H1 (cell line): ENCODE results near the gene DBH. TPM values are rescaled to one million over a fixed set of nuclear protein-coding genes. Genes with fewer than 3 reads are reported as not detected.

Experiments used
- CTCF ChIA-PET: fragments of 300-600 bp; sonication (Branson Sonifier 250); formaldehyde crosslinking; loops from one replicate; lab custom pipeline; 2021; ENCODE audit not compliant: partially characterized antibody; lab: Charles Lee
- POLR2A ChIA-PET: fragments of 300-600 bp; sonication (Branson Sonifier 250); formaldehyde crosslinking; loops from one replicate; lab custom pipeline; 2021; ENCODE audit warnings: inconsistent platforms; ENCODE audit not compliant: partially characterized antibody; lab: Charles Lee
- DNase-seq, 2 experiments: peaks; one replicate each; pipeline versions ENCODE4 v3.0.0 to v3.0.0-alpha.2; 2010 to 2022; ENCODE audit warnings: low spot score in 2 of 2, low read depth in 1 of 2, mixed read lengths in 1 of 2
- FAIRE-seq: peaks from 2 replicates; lab custom pipeline; 2011; peaks lifted over from hg19 to GRCh38; lab: Jason Lieb, UNC
- H2AFZ ChIP-seq: 2 replicates; pipeline ENCODE4 v1.8.1; 2012; ENCODE audit warnings: low read length, inconsistent platforms
- H2AK5ac ChIP-seq: 2 replicates; pipeline ENCODE4 v1.6.1; 2013; ENCODE audit warnings: low read depth, low read length
- H2BK120ac ChIP-seq: replicated peaks from 2 replicates; pipeline ENCODE3; 2013; ENCODE audit warnings: low read depth, low read length, inconsistent platforms
- H2BK12ac ChIP-seq: 2 replicates; pipeline ENCODE4 v1.6.1; 2013; ENCODE audit warnings: low read depth, low read length
- H2BK15ac ChIP-seq: 2 replicates; pipeline ENCODE4 v1.6.1; 2013; ENCODE audit warnings: low read length
- H2BK20ac ChIP-seq: 2 replicates; pipeline ENCODE4 v1.6.1; 2013; ENCODE audit warnings: low read length
- H2BK5ac ChIP-seq: 2 replicates; pipeline ENCODE4 v1.6.1; 2013; ENCODE audit warnings: low read depth, low read length
- H3K14ac ChIP-seq: 2 replicates; pipeline ENCODE4 v1.6.1; 2013; ENCODE audit warnings: inconsistent platforms; ENCODE audit not compliant: insufficient read length
- H3K18ac ChIP-seq: 2 replicates; pipeline ENCODE4 v1.6.1; 2013; ENCODE audit warnings: low read length; ENCODE audit errors: extremely low read depth
- H3K23ac ChIP-seq: 2 replicates; pipeline ENCODE4 v1.6.1; 2013; ENCODE audit warnings: inconsistent platforms; ENCODE audit not compliant: insufficient read length
- H3K23me2 ChIP-seq: 2 replicates; pipeline ENCODE4 v1.6.1; 2013; ENCODE audit warnings: low read depth, low read length
- H3K27ac ChIP-seq: 2 replicates; pipeline ENCODE4 v1.6.1; 2011; ENCODE audit warnings: low read depth, low read length, inconsistent platforms
- H3K27me3 ChIP-seq, 4 experiments: replicated peaks in 1 of 4; 1 replicate in 1 of 4; 2 replicates in 3 of 4; pipeline versions ENCODE4 v1.6.1 to v1.8.1; 2011 to 2013; ENCODE audit warnings: low read length in 3 of 4, mild to moderate bottlenecking in 3 of 4, inconsistent platforms in 2 of 4, mixed read lengths in 2 of 4, moderate library complexity in 1 of 4; ENCODE audit not compliant: control insufficient read depth in 3 of 4, insufficient read depth in 3 of 4; ENCODE audit errors: extremely low read depth in 1 of 4
- H3K36me3 ChIP-seq, 4 experiments: 2 replicates each; pipeline versions ENCODE4 v1.6.1 to v1.8.1; 2011 to 2013; ENCODE audit warnings: mild to moderate bottlenecking in 4 of 4, low read length in 3 of 4, moderate library complexity in 2 of 4, control low read depth in 1 of 4, inconsistent platforms in 1 of 4; ENCODE audit not compliant: insufficient read depth in 4 of 4, control insufficient read depth in 2 of 4
- H3K4ac ChIP-seq: replicated peaks from 2 replicates; pipeline ENCODE3; 2013; ENCODE audit warnings: low read length, low read depth, mixed read lengths, inconsistent platforms; ENCODE audit not compliant: insufficient read length
- H3K4me1 ChIP-seq, 4 experiments: replicated peaks in 1 of 4; 1 replicate in 1 of 4; 2 replicates in 3 of 4; pipeline versions ENCODE4 v1.6.1 to v1.8.1; 2011 to 2013; ENCODE audit warnings: low read length in 3 of 4, inconsistent platforms in 2 of 4, mixed read lengths in 1 of 4; ENCODE audit not compliant: insufficient read depth in 4 of 4, control insufficient read depth in 3 of 4
- H3K4me2 ChIP-seq, 2 experiments: 2 replicates each; pipeline versions ENCODE4 v1.6.1 to v1.8.1; 2011 to 2013; ENCODE audit warnings: low read depth in 2 of 2, low read length in 2 of 2, control low read depth in 1 of 2, inconsistent platforms in 1 of 2, mild to moderate bottlenecking in 1 of 2; ENCODE audit not compliant: insufficient read depth in 1 of 2
- H3K4me3 ChIP-seq, 4 experiments: fragments of 200-600, 300-600 bp in 1 of 4; sonication (generic), shearing (Covaris generic), sonication (Bioruptor Twin) in 1 of 4; 2 replicates each; pipeline versions ENCODE4 v1.5.1 to v1.8.1; 2011 to 2016; ENCODE audit warnings: low read length in 4 of 4, low read depth in 3 of 4, control low read depth in 2 of 4, inconsistent platforms in 2 of 4, mild to moderate bottlenecking in 2 of 4, mixed read lengths in 1 of 4, moderate library complexity in 1 of 4; ENCODE audit not compliant: insufficient read depth in 2 of 4; ENCODE audit errors: extremely low read depth in 1 of 4
- H3K56ac ChIP-seq: replicated peaks from 2 replicates; pipeline ENCODE3; 2013; ENCODE audit warnings: low read depth, mild to moderate bottlenecking, mixed read lengths, low read length, inconsistent platforms; ENCODE audit not compliant: insufficient read length
- H3K79me1 ChIP-seq: 2 replicates; pipeline ENCODE4 v1.6.1; 2013; ENCODE audit warnings: low read depth, low read length, control low read depth
- H3K79me2 ChIP-seq, 2 experiments: 2 replicates each; pipeline versions ENCODE4 v1.6.1 to v1.8.1; 2012 to 2013; ENCODE audit warnings: low read length in 2 of 2, mild to moderate bottlenecking in 2 of 2, inconsistent platforms in 1 of 2; ENCODE audit not compliant: insufficient read depth in 2 of 2, control insufficient read depth in 1 of 2
- H3K9ac ChIP-seq, 4 experiments: replicated peaks in 1 of 4; 1 replicate in 1 of 4; 2 replicates in 3 of 4; pipeline versions ENCODE4 v1.6.1 to v1.8.1; 2011 to 2013; ENCODE audit warnings: low read depth in 3 of 4, low read length in 3 of 4, control low read depth in 2 of 4, mild to moderate bottlenecking in 2 of 4, moderate library complexity in 2 of 4, inconsistent platforms in 1 of 4; ENCODE audit errors: extremely low read depth in 1 of 4
- H3K9me3 ChIP-seq, 2 experiments: 2 replicates each; pipeline versions ENCODE4 v1.6.1 to v1.8.1; 2012 to 2013; ENCODE audit warnings: mild to moderate bottlenecking in 2 of 2, moderate library complexity in 2 of 2, control low read depth in 1 of 2, inconsistent platforms in 1 of 2, low read depth in 1 of 2, low read length in 1 of 2, mixed read lengths in 1 of 2; ENCODE audit not compliant: insufficient read depth in 2 of 2
- H4K20me1 ChIP-seq, 2 experiments: replicated peaks in 1 of 2; 2 replicates each; pipeline versions ENCODE3 to v1.8.1; 2011 to 2013; ENCODE audit warnings: inconsistent platforms in 2 of 2, low read length in 2 of 2, mild to moderate bottlenecking in 1 of 2; ENCODE audit not compliant: insufficient read depth in 2 of 2, control insufficient read depth in 1 of 2
- H4K5ac ChIP-seq: 2 replicates; pipeline ENCODE4 v1.6.1; 2013; ENCODE audit warnings: low read length, low read depth, mixed read lengths, inconsistent platforms; ENCODE audit not compliant: insufficient read length
- H4K8ac ChIP-seq: 2 replicates; pipeline ENCODE4 v1.8.0; 2013; ENCODE audit warnings: mild to moderate bottlenecking, moderate library complexity, low read length, inconsistent platforms; ENCODE audit not compliant: insufficient read depth; ENCODE audit errors: extremely low read depth
- H4K91ac ChIP-seq: replicated peaks from 2 replicates; pipeline ENCODE3; 2013; ENCODE audit warnings: low read length, mixed read lengths, inconsistent platforms; ENCODE audit not compliant: insufficient read length
- EP300 ChIP-seq, 2 experiments: IDR thresholded peaks; 1 replicate in 1 of 2; 2 replicates in 1 of 2; pipeline ENCODE4 v1.6.1; 2011 to 2012; ENCODE audit warnings: low read depth in 2 of 2, low read length in 2 of 2, mild to moderate bottlenecking in 2 of 2, borderline replicate concordance in 1 of 2, inconsistent platforms in 1 of 2, moderate library complexity in 1 of 2
- NRF1 ChIP-seq: IDR thresholded peaks from 2 replicates; pipeline ENCODE4 v1.6.1; 2011; ENCODE audit warnings: mild to moderate bottlenecking, low read depth, low read length, improper control_type of control experiment
- POU5F1 ChIP-seq: IDR thresholded peaks from 2 replicates; pipeline ENCODE4 v1.6.1; 2011; ENCODE audit warnings: low read depth, mild to moderate bottlenecking, low read length, moderate library complexity
- RNF2 ChIP-seq: fragments of 200-900, 300-1000 bp; sonication (generic); IDR thresholded peaks from 2 replicates; pipeline ENCODE4 v1.7.1; 2016; ENCODE audit warnings: borderline replicate concordance, low read depth, mild to moderate bottlenecking, antibody characterized with exemption, low read length; ENCODE audit not compliant: poor library complexity, severe bottlenecking; ENCODE audit errors: missing control alignments
- WGBS, 2 experiments: shearing (Covaris generic) in 1 of 2; methylation state at CpG; one replicate each; pipeline versions ENCODE4 v1.1.6 to v1.1.7; 2013 to 2015; ENCODE audit warnings: low lambda C conversion rate in 2 of 2, mixed read lengths in 2 of 2, inconsistent platforms in 1 of 2, low coverage in 1 of 2, missing lambda C conversion rate in 1 of 2; ENCODE audit not compliant: insufficient replicate concordance in 2 of 2, insufficient coverage in 1 of 2, insufficient read length in 1 of 2; ENCODE audit errors: extremely low coverage in 1 of 2, missing lambda C conversion rate in 1 of 2; 5-methylcytosine and 5-hydroxymethylcytosine counted together
- polyA plus RNA-seq, 7 experiments: library from polyadenylated mRNA; depleted of rRNA in 3 of 7; stranded (reverse) in 5 of 7; unstranded in 2 of 7; fragments of >200 nt in 5 of 7; fragments of 200-250 nt in 2 of 7; gene quantifications; 1 replicate in 5 of 7; 2 replicates in 1 of 7; 4 replicates in 1 of 7; pipeline versions ENCODE4 v1.2.1 to v1.2.3, GENCODE V29; 2011 to 2013; ENCODE audit warnings: missing spikeins in 2 of 7, mixed read lengths in 2 of 7
- total RNA-seq: library from RNA; stranded (reverse); fragmentation: NEBNext Ultra II Directional; extraction: Animal tissue kit (Norgen Biotek cat#: 25700); gene quantifications from 2 replicates; pipeline ENCODE4 v1.2.1, GENCODE V29; 2021

The DBH gene
- total and polyA plus RNA-seq, 2 of the 8 experiments (the other 6 are each of a cell fraction or from before 2014, with no cell fraction given) = 0.18 TPM; not detected in 1

DNA sequence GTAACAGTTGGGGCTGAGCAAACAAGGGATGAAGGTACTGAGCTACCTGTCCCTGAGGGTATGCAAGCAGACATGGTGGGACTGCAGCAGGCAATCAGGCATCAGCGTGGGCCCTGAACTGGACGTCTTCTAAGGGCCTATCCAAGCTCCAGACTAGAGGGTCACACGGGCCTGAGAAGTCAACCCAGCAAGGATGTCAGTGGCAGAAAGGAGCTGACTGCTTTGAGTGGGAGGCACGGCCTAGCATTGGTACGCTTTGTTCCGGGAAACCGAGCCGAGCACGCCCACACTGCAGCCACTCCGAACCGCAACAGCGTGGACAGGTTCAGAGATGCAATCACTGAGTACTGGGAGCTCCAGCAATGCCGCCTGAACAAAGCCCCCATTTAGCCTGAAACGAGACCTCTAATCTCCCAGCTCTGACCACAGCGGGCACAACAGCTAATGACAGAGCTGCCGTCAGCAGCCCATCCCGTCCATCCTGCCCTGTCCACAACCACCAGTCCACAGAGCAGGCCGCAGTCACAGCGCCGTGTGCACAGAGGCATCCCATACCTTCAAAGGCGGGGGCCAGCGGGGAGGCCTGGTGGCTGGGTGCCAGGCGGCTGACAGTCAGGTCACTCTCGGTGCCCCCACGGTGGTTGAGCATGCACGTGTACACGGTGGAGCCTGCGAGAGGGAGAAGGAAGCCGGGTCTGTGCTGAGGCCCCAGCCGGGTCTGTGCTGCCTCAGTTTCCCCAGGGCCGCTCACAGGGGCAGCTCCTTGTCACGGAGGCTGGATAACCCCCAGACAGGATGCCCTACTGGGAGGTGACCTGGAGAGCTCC is 57.8 kb downstream of the DBH start:
- Histone ChIP-seq H2AK5ac (no peak overlapping the region), H2BK20ac (no peak overlapping the region), H3K4me2 (no peak overlapping the region), H3K9me3 (no peaks in the 10 kb centered on the region), H4K5ac (no peak overlapping the region), H3K9ac (no peak overlapping the region), H4K20me1 (no peaks in the 10 kb centered on the region), H3K23me2 (no peaks in the 10 kb centered on the region), H3K79me2 (no peaks in the 10 kb centered on the region), H3K27ac (no peak overlapping the region), H3K18ac (no peak overlapping the region), H2AFZ (no peak overlapping the region), H3K23ac (no peak overlapping the region), H2BK12ac (no peak overlapping the region), H2BK5ac (no peak overlapping the region), H4K8ac (peak overlapping the region; percentile 35; the same call in 1 of the 2 replicates), H3K79me1 (no peaks in the 10 kb centered on the region), H3K4me3 (no peak overlapping the region), H3K27me3 (no peaks in the 10 kb centered on the region; a peak in 2 of 7 replicates), H3K56ac (no peak overlapping the region), H4K91ac (no peak overlapping the region), H3K36me3 (no peaks in the 10 kb centered on the region), H3K14ac (no peak overlapping the region), H3K4me1 (no peaks in the 10 kb centered on the region; a peak in 1 of 7 replicates), H3K4ac (no peak overlapping the region), H2BK15ac (no peak overlapping the region), H2BK120ac (no peak overlapping the region)
- 94% methylated on average over 30 of the region's 32 CpGs; no CpG with 5 or more reads in 1 of the 2 experiments for WGBS, 2 experiments
- FAIRE-seq = no peak
- DNase-seq = no peak
- POLR2A ChIA-PET = interaction anchor here (0.6 kb wide), 1 partner anchor 40 kb away, joined by 3 read pairs; no protein-coding TSS in a partner anchor
- no peak for TF ChIP-seq POU5F1
- no peak for TF ChIP-seq EP300 (IDR thresholded peaks at IDR 0.05; ENCODE audit: borderline replicate concordance in 1 of 2, low read depth in 2 of 2, low read length in 2 of 2)
- TF ChIP-seq NRF1 = no peak
- no peak for TF ChIP-seq RNF2
- CTCF ChIA-PET = interaction anchor here (0.6 to 2.3 kb wide), 8 partner anchors 32 to 1673 kb away, joined by 3 to 8 read pairs (median 3); no protein-coding TSS in a partner anchor
